HL-60/S4 treated with retinoic acid at 250 ng/mL for 4 days and 3 days (cell line): ENCODE data around the gene WRAP53.

Experiments used
- in situ Hi-C: fragments of 300-500 bp; cut with MboI; formaldehyde crosslinking; loops from 2 replicates; pipeline ENCODE4 v1.7.0; 2022; ENCODE audit warnings: low sequenced_read_pairs

Gene WRAP53

DNA sequence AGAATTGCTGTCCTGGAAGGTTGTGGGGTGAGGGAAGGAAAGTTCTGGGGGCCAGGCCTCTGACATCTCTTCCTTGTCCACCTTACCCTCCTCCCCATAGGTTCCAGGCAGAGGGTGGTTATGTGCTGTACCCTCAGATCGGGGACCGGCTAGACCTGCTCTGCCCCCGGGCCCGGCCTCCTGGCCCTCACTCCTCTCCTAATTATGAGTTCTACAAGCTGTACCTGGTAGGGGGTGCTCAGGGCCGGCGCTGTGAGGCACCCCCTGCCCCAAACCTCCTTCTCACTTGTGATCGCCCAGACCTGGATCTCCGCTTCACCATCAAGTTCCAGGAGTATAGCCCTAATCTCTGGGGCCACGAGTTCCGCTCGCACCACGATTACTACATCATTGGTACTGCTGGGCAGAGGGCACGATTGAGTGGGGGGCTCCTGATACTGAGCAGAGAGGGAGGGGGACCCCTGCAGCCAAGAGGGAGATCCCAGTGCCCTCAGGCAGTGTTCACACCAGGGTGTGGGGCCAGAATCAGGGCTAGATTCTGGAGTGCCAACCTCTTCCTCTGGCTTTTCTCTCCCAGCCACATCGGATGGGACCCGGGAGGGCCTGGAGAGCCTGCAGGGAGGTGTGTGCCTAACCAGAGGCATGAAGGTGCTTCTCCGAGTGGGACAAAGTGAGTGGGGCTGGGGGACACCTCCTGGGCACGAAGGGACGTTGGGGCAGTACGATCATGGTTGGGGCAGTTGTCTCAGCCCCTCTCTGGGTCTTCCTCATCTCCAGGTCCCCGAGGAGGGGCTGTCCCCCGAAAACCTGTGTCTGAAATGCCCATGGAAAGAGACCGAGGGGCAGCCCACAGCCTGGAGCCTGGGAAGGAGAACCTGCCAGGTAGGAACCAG lies 19.8 kb downstream of the WRAP53 start:
- in situ Hi-C loops: no loop called here

DNA sequence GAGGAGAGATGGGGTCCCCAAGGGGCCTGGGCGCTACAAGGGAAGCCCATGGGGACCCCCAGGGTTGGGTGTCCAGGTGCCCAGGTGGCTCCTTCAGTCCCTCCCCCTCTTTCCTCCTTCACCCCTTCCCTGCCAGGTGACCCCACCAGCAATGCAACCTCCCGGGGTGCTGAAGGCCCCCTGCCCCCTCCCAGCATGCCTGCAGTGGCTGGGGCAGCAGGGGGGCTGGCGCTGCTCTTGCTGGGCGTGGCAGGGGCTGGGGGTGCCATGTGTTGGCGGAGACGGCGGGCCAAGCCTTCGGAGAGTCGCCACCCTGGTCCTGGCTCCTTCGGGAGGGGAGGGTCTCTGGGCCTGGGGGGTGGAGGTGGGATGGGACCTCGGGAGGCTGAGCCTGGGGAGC lies 20.8 kb downstream of the WRAP53 start:
- in situ Hi-C loops: no loop called here

- in situ Hi-C loops: no loop called here
Measured at GRCh38 chr17:7710301-7710700, 22.0 kb downstream of the WRAP53 start.

- in situ Hi-C loops: no loop called here
Measured at GRCh38 chr17:7711051-7711755, 22.9 kb downstream of the WRAP53 start.

GRCh38 chr17:7712111-7712771 lies 24.0 kb downstream of the WRAP53 start:
- in situ Hi-C loops: no loop called here

DNA sequence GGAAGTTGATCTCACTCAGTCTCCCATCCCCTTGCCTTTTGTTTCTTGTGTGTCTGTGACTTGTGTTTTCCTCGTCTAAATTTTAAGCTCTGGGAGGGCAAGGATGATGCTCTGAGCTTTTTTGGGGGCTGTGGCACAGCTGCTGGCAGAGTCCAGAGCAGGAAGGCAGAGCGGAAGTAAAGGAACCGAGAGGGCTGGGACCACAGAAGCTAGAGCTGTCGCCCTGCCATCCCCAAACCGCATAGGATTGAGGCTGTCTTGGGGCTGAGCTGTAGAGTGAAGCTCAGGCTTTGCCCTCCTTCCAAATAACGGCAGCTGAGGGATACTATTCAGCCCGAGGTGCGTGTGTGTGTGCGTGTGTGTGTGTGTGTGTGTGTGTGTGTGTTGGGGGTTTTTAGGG lies 25.5 kb downstream of the WRAP53 start:
- in situ Hi-C loops: no loop called here

DNA sequence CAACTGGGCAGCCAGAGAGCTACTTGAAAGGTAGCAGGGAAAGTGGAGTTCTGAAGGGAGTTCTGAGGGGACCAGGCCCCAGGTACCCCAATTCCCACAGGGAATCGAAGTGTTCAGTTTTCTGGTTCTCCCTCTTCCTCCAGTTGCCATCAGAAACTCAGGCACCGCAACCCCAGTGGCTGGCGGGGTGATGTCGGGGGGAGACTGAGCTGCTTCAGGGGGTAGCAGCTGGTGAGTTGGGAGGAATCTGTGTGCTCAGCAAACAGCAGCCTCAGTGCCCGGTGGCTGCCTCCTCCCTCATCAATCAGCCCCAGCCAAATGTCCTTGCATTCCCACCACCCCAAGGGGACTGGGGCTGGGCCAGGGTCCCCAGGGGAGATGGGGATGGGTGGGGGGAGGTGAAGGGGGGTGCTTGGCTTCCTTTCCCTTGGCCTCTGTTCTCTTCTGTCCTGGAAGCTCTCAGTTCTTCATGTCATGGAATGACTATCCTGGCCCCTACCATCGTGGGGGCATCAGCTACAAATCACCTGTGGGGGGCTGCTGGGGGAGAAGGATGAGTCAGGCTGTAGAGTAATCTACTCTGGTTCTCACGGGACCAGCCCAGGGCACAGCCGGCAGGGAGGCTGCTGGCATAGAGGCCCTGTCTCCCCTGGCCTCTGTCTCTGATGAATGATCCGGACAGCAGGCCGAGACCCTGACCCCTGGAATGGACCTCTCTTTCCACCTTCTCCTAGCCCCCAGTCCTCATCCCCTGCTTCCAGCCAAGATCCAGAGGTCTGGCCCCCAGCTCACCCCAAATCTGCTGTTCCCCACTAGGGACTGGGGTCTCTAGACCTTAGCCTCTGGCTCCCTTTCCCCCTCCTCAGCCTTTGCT lies 26.7 kb downstream of the WRAP53 start:
- in situ Hi-C loops: no loop called here

- in situ Hi-C loops: no loop called here
Measured at GRCh38 chr17:7715936-7716886, 27.9 kb downstream of the WRAP53 start.

DNA sequence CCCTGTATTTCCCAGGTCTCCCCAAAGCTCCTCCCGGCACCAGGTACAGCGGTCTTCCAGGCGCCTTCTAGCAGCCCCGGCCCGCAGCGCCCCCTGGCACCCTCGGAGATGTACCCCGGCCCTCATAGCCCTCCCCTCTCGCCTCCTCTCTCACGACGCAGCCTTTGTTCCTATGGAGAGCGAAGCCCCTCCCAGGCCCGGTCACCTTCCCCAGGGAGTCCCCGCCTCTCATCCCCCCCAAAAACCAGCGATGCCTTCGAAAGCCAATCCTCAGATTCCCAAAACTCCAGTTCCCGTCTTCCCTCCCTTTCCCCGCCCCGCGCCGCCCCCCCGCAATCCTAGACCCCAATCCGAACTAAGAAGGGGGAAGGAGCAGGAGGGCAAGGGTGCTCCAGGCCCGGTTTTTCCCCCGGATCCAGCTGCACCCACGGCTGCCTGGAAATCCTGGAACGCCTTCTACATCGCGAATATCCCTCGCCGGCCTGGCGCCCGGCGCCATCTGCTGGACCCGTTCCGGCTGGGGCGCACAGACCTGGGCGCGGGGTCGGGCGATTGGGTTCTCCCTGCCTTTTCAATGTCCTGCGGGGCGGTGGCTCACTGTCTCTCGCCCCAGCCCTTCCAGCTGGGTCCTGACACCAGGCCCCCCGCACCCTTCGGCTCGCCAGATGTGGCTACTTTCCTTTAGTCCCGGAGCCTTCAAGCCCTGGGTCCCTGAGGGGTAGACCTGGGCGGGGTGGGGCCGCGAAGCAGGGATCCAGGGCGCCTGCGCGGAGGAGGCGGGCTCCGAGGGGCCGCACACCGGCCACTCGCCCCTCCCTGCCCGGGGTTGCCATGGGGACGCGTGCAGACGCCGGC lies 28.9 kb downstream of the WRAP53 start, which contains the start of gene DNAH2:
DNAH2 (plus strand) TSS at position 844 of the 855 bp plus-strand sequence. CDS start 1,991 bp downstream, outside the sequence.
- in situ Hi-C loops: no loop called here

GRCh38 chr17:7717756-7718350 lies 29.6 kb downstream of the WRAP53 start:
- in situ Hi-C loops: no loop called here

- in situ Hi-C loops: no loop called here
Measured at GRCh38 chr17:7719661-7720060, 31.4 kb downstream of the WRAP53 start.

- in situ Hi-C loops: no loop called here
Measured at GRCh38 chr17:7720125-7720524, 31.8 kb downstream of the WRAP53 start.

GRCh38 chr17:7721612-7722011 lies 33.3 kb downstream of the WRAP53 start:
- in situ Hi-C loops: no loop called here

DNA sequence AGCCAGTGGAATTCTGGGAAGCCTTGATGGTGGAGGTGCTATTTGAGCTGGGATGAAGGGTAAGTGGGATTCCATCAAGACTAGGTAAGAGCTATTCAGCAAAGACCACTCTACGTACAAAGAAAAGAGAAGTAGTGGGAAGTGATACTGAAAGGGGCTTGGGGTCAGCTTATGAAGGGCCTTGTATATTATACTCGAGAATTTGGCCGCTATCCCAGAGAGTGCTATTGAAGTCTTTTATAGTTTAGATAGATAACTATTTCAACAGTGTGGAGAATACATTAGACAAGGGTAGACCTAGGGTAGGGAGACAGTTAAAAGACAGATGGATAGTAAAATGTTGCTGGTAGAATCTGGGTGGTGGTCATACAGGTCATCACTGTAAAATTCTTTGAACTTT lies 39.6 kb downstream of the WRAP53 start:
- in situ Hi-C loops: no loop called here

GRCh38 chr17:7729816-7730215 lies 41.5 kb downstream of the WRAP53 start:
- in situ Hi-C loops: no loop called here

- in situ Hi-C loops: no loop called here
Measured at GRCh38 chr17:7732981-7733539, 44.8 kb downstream of the WRAP53 start.

DNA sequence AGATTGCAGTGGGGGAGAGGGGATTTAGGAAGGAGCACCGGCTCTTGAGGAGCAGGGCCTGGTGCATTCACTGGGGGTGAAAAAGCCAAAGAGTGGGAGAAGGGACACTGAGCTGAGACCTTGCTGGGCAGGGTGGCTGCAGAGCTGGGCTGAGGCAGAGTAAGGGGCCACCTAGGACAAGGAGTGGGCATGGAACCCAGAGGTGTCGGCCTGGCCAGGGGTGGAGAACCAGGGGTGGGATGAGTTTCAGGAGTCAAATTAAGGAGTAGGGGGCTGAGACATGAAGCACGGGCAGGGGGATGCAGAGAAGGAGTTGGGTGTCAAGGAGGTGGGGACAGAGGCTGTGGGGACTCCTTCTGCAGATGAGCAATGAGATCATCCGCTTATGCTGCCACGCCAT lies 49.3 kb downstream of the WRAP53 start:
- in situ Hi-C loops: no loop called here

GRCh38 chr17:7739746-7740145 lies 51.5 kb downstream of the WRAP53 start:
- in situ Hi-C loops: no loop called here
